IMR-90 (cell line): Measurements from ENCODE around the gene MELTF. TPM values are rescaled to one million over a fixed set of nuclear protein-coding genes. Genes with fewer than 3 reads are reported as not detected.

Source experiments
- ATAC-seq: fragments of 200-7000 bp; cut with Tn5 transposase; 2 replicates; pipeline ENCODE4 v1.9.1; 2020; ENCODE audit warnings: low read depth, mild to moderate bottlenecking, moderate library complexity
- BruUV-seq: library from RNA; stranded (reverse); fragments of 400-500 nt; replicated peaks from 2 replicates; lab custom pipeline; 2021; lab: Mats Ljungman, UMichigan
- CTCF ChIA-PET: fragments of 300-600 bp; formaldehyde crosslinking; extraction: SDS; loops from one replicate; lab custom pipeline; 2021; ENCODE audit warnings: antibody characterized with exemption; lab: Yijun Ruan, JAX
- POLR2A ChIA-PET: fragments of 300-600 bp; sonication (Branson Sonifier 250); formaldehyde crosslinking; loops from one replicate; lab custom pipeline; 2022; ENCODE audit warnings: antibody characterized with exemption; ENCODE audit not compliant: unreplicated experiment; lab: Charles Lee
- DNase-seq: peaks from one replicate; pipeline ENCODE4 v3.0.0; 2013
- H2AFZ ChIP-seq: replicated peaks from 2 replicates; pipeline ENCODE3; 2013; ENCODE audit warnings: low read length, mild to moderate bottlenecking; ENCODE audit not compliant: poor library complexity
- H2AK5ac ChIP-seq: 2 replicates; pipeline ENCODE4 v1.6.1; 2013; ENCODE audit warnings: low read depth, low read length, inconsistent platforms
- H2AK9ac ChIP-seq: replicated peaks from 2 replicates; pipeline ENCODE3; 2013; ENCODE audit warnings: mild to moderate bottlenecking, low read depth, low read length, moderate library complexity; ENCODE audit not compliant: poor library complexity
- H2BK120ac ChIP-seq: 2 replicates; pipeline ENCODE4 v1.6.1; 2013; ENCODE audit warnings: low read depth, low read length, inconsistent platforms
- H2BK15ac ChIP-seq: 3 replicates; pipeline ENCODE4 v1.6.1; 2013; ENCODE audit warnings: low read depth, low read length, inconsistent platforms
- H2BK20ac ChIP-seq: 2 replicates; pipeline ENCODE4 v1.6.1; 2013; ENCODE audit warnings: low read depth, mild to moderate bottlenecking, inconsistent platforms, low read length, moderate library complexity
- H2BK5ac ChIP-seq: 2 replicates; pipeline ENCODE4 v1.6.1; 2013; ENCODE audit warnings: mild to moderate bottlenecking, low read depth, low read length, inconsistent platforms; ENCODE audit not compliant: poor library complexity, severe bottlenecking
- H3K14ac ChIP-seq: replicated peaks from 2 replicates; pipeline ENCODE4 v1.6.1; 2013; ENCODE audit warnings: low read depth, low read length, inconsistent platforms
- H3K18ac ChIP-seq: 2 replicates; pipeline ENCODE4 v1.6.1; 2013; ENCODE audit warnings: low read depth, low read length, control low read depth
- H3K23ac ChIP-seq: 2 replicates; pipeline ENCODE4 v1.6.1; 2013; ENCODE audit warnings: low read depth, low read length, inconsistent platforms
- H3K27ac ChIP-seq: 2 replicates; pipeline ENCODE4 v1.5.1; 2013; ENCODE audit warnings: mild to moderate bottlenecking, control low read depth, low read length; ENCODE audit not compliant: insufficient read depth
- H3K27me3 ChIP-seq: 2 replicates; pipeline ENCODE4 v1.6.1; 2013; ENCODE audit warnings: low read length; ENCODE audit not compliant: control insufficient read depth, insufficient read depth
- H3K36me3 ChIP-seq: 2 replicates; pipeline ENCODE4 v1.6.1; 2013; ENCODE audit warnings: low read length, mixed read lengths; ENCODE audit not compliant: control insufficient read depth, insufficient read depth
- H3K4ac ChIP-seq: 2 replicates; pipeline ENCODE4 v1.6.1; 2013; ENCODE audit warnings: low read depth, low read length, inconsistent platforms
- H3K4me1 ChIP-seq: 2 replicates; pipeline ENCODE4 v1.6.1; 2013; ENCODE audit warnings: low read length, mixed read lengths; ENCODE audit not compliant: control insufficient read depth, insufficient read depth
- H3K4me2 ChIP-seq: 2 replicates; pipeline ENCODE4 v1.6.1; 2013; ENCODE audit warnings: low read depth, mild to moderate bottlenecking, control low read depth, low read length, moderate library complexity
- H3K4me3 ChIP-seq: 2 replicates; pipeline ENCODE4 v1.5.1; 2013; ENCODE audit warnings: low read depth, mild to moderate bottlenecking, control low read depth, low read length, moderate library complexity; ENCODE audit not compliant: insufficient read depth
- H3K56ac ChIP-seq: 2 replicates; pipeline ENCODE4 v1.6.1; 2013; ENCODE audit warnings: low read length, inconsistent platforms; ENCODE audit not compliant: insufficient read depth; ENCODE audit errors: extremely low read depth
- H3K79me1 ChIP-seq, 2 experiments: 2 replicates each; pipeline ENCODE4 v1.6.1; 2013; ENCODE audit warnings: low read length in 2 of 2, inconsistent platforms in 1 of 2, low read depth in 1 of 2
- H3K9ac ChIP-seq: 2 replicates; pipeline ENCODE4 v1.6.1; 2013; ENCODE audit warnings: low read depth, low read length, control low read depth
- H3K9me1 ChIP-seq: 2 replicates; pipeline ENCODE4 v1.6.1; 2013; ENCODE audit warnings: low read length, inconsistent platforms; ENCODE audit not compliant: insufficient read depth
- H3K9me3 ChIP-seq: 2 replicates; pipeline ENCODE4 v1.6.1; 2013; ENCODE audit warnings: low read length; ENCODE audit not compliant: control insufficient read depth, insufficient read depth
- H4K20me1 ChIP-seq: 2 replicates; pipeline ENCODE4 v1.6.1; 2013; ENCODE audit warnings: low read length, inconsistent platforms; ENCODE audit not compliant: insufficient read depth
- H4K5ac ChIP-seq: 2 replicates; pipeline ENCODE4 v1.6.1; 2013; ENCODE audit warnings: mild to moderate bottlenecking, low read depth, low read length, control low read depth
- H4K8ac ChIP-seq, 2 experiments: 2 replicates each; pipeline ENCODE4 v1.6.1; 2013; ENCODE audit warnings: low read depth in 2 of 2, low read length in 2 of 2, control low read depth in 1 of 2, inconsistent platforms in 1 of 2
- H4K91ac ChIP-seq: 2 replicates; pipeline ENCODE4 v1.6.1; 2013; ENCODE audit warnings: low read depth, low read length, inconsistent platforms; ENCODE audit not compliant: insufficient read depth
- BHLHE40 ChIP-seq: fragments of 150-350 bp; IDR thresholded peaks from 2 replicates; pipeline ENCODE4 v1.6.1; 2016; ENCODE audit warnings: mild to moderate bottlenecking, low read depth, low read length
- CEBPB ChIP-seq: IDR thresholded peaks from 2 replicates; pipeline ENCODE4 v1.6.1; 2012; ENCODE audit warnings: low read depth, low read length, improper control_type of control experiment
- CHD1 ChIP-seq: IDR thresholded peaks from 2 replicates; pipeline ENCODE4 v1.6.1; 2012; ENCODE audit warnings: low read depth, low read length, improper control_type of control experiment
- CTCF ChIP-seq: conservative IDR thresholded peaks from 2 replicates; pipeline ENCODE4 v1.5.1; 2012; ENCODE audit warnings: mild to moderate bottlenecking, low read depth, low read length, improper control_type of control experiment
- ELK1 ChIP-seq: fragments of 150-350 bp; IDR thresholded peaks from 2 replicates; pipeline ENCODE4 v1.6.1; 2016; ENCODE audit warnings: low read depth, mild to moderate bottlenecking, low read length, moderate library complexity, borderline replicate concordance
- FOS ChIP-seq: fragments of 150-350 bp; IDR thresholded peaks from 2 replicates; pipeline ENCODE4 v1.6.1; 2016; ENCODE audit warnings: low read depth, low read length
- MAFK ChIP-seq: IDR thresholded peaks from 2 replicates; pipeline ENCODE4 v1.6.1; 2012; ENCODE audit warnings: low read depth, low read length, improper control_type of control experiment
- MAZ ChIP-seq: IDR thresholded peaks from 2 replicates; pipeline ENCODE4 v1.6.1; 2012; ENCODE audit warnings: low read depth, mild to moderate bottlenecking, low read length, improper control_type of control experiment, moderate library complexity, borderline replicate concordance
- MXI1 ChIP-seq: IDR thresholded peaks from 2 replicates; pipeline ENCODE4 v1.6.1; 2012; ENCODE audit warnings: low read depth, mild to moderate bottlenecking, low read length, moderate library complexity, borderline replicate concordance
- NFE2L2 ChIP-seq: fragments of 150-350 bp; IDR thresholded peaks from 2 replicates; pipeline ENCODE4 v1.6.1; 2016; ENCODE audit warnings: low read depth, mild to moderate bottlenecking, low read length
- POLR2A ChIP-seq: IDR thresholded peaks from 2 replicates; pipeline ENCODE4 v1.6.1; 2012; ENCODE audit warnings: mild to moderate bottlenecking, low read depth, low read length
- RAD21 ChIP-seq: IDR thresholded peaks from 2 replicates; pipeline ENCODE4 v1.6.1; 2012; ENCODE audit warnings: low read length, improper control_type of control experiment
- RCOR1 ChIP-seq: IDR thresholded peaks from 2 replicates; pipeline ENCODE4 v1.6.1; 2012; ENCODE audit warnings: mild to moderate bottlenecking, low read length, improper control_type of control experiment; ENCODE audit not compliant: insufficient replicate concordance
- RFX5 ChIP-seq: IDR thresholded peaks from 2 replicates; pipeline ENCODE4 v1.8.0; 2012; ENCODE audit warnings: low read depth, mild to moderate bottlenecking, low read length, moderate library complexity
- SMC3 ChIP-seq: fragments of 150-350 bp; IDR thresholded peaks from 2 replicates; pipeline ENCODE4 v1.6.1; 2016; ENCODE audit warnings: low read depth, mild to moderate bottlenecking, antibody characterized with exemption, low read length, moderate library complexity
- USF2 ChIP-seq: fragments of 150-350 bp; IDR thresholded peaks from 2 replicates; pipeline ENCODE4 v1.6.1; 2017; ENCODE audit warnings: mild to moderate bottlenecking, antibody characterized with exemption, low read length, low read depth
- whole genome bisulfite sequencing, 2 experiments: methylation state at CpG; one replicate each; pipeline versions ENCODE4 v1.1.5 to v1.1.7; 2013; ENCODE audit warnings: missing lambda C conversion rate in 2 of 2; ENCODE audit not compliant: insufficient read length in 1 of 2; ENCODE audit errors: extremely low coverage in 2 of 2; 5-methylcytosine and 5-hydroxymethylcytosine counted together
- dilution Hi-C: fragments of 300-500 bp; cut with HindIII; formaldehyde crosslinking; loops from one replicate; pipeline ENCODE4 v1.14.3; 2018; ENCODE audit warnings: low sequenced_read_pairs; ENCODE audit not compliant: unreplicated experiment
- in situ Hi-C: fragments of 300-500 bp; cut with MboI; formaldehyde crosslinking; loops from 3 replicates; pipeline ENCODE4 v1.14.3; 2019; ENCODE audit warnings: low sequenced_read_pairs, inconsistent platforms, mixed read lengths
- intact Hi-C: fragments of 100-400 bp; cut with micrococcal nuclease; formaldehyde crosslinking; loops from 2 replicates; pipeline ENCODE4 v1.10.0; 2022
- polyA plus RNA-seq, 3 experiments: library from polyadenylated mRNA; depleted of rRNA; stranded (reverse); fragments of >200 nt; gene quantifications; 2 replicates each; pipeline ENCODE4 v1.2.3, GENCODE V29; 2012; ENCODE audit warnings: low replicate concordance in 1 of 3
- total RNA-seq: library from RNA; depleted of rRNA; stranded (reverse); fragments of >200 nt; gene quantifications from 2 replicates; pipeline ENCODE4 v1.2.3, GENCODE V29; 2012

The MELTF gene
- total and polyA plus RNA-seq, 2 of the 4 experiments (the other 2 are of a cell fraction) = 0.18 to 0.50 TPM

GRCh38 chr3:197019021-197019420 lies 10.6 kb downstream of the MELTF start:
- dilution Hi-C loops (no loop called here), in situ Hi-C loops (no loop called here), intact Hi-C loops (no loop called here)
- no peak overlapping the region for H2BK15ac ChIP-seq
- peaks cover 48% of the 10 kb centered on the region for H3K27me3 ChIP-seq
- H4K8ac ChIP-seq = no peak overlapping the region
- no peak overlapping the region for H2AK5ac ChIP-seq
- 100% methylated on average over 1 of the region's 6 CpGs; no CpG with 5 or more reads in 1 of the 2 experiments for WGBS, 2 experiments
- H3K9me3 ChIP-seq = no peaks in the 10 kb centered on the region
- H2BK20ac ChIP-seq = no peak overlapping the region
- H3K23ac ChIP-seq = no peak overlapping the region
- no peak overlapping the region for H2AK9ac ChIP-seq
- H3K4me1 ChIP-seq = no peaks in the 10 kb centered on the region
- H4K91ac ChIP-seq = no peak overlapping the region
- ATAC-seq (no peak), DNase-seq (no peak)
- H2BK5ac ChIP-seq = no peak overlapping the region
- H4K5ac ChIP-seq = no peak overlapping the region
- H3K36me3 ChIP-seq = no peaks in the 10 kb centered on the region
- H3K27ac ChIP-seq = no peak overlapping the region
- no peak overlapping the region for H3K4me3 ChIP-seq
- POLR2A ChIA-PET = no interaction called here
- TF ChIP-seq MAZ (no peak), USF2 (no peak), SMC3 (no peak), CHD1 (no peak), CEBPB (no peak), RFX5 (no peak), RCOR1 (no peak), BHLHE40 (no peak), MAFK (no peak), MXI1 (no peak), FOS (no peak), ELK1 (no peak), POLR2A (no peak), RAD21 (no peak), CTCF (no peak), NFE2L2 (no peak)
- no peak overlapping the region for H3K4ac ChIP-seq
- no peak overlapping the region for H3K56ac ChIP-seq
- no peak overlapping the region for H3K14ac ChIP-seq
- no TSS peak for BruUV-seq
- H3K9ac ChIP-seq = no peak overlapping the region
- no peak overlapping the region for H3K4me2 ChIP-seq
- H3K18ac ChIP-seq = no peak overlapping the region
- H4K20me1 ChIP-seq = no peaks in the 10 kb centered on the region
- CTCF ChIA-PET = no interaction called here
- H3K9me1 ChIP-seq = no peaks in the 10 kb centered on the region
- H3K79me1 ChIP-seq = no peaks in the 10 kb centered on the region
- no peak overlapping the region for H2AFZ ChIP-seq
- H2BK120ac ChIP-seq = no peak overlapping the region
